HG03025 (cell line): Measurements from ENCODE around the gene CPSF7.
A peak's percentile ranks its signal among the peaks of the same experiment; 100 is the strongest.
"Not testable (repeated sequence)": the region's sequence is repeated elsewhere in the genome, so short reads cannot be mapped to it uniquely, and the experiment has no call there.

ENCODE experiments used
- ATAC-seq: cut with Tn5 transposase; IDR thresholded peaks from one replicate; pipeline ENCODE4 v1.9.1; 2021; ENCODE audit warnings: mild to moderate bottlenecking, moderate library complexity; ENCODE audit not compliant: unreplicated experiment, low FRiP score

CPSF7 gene

DNA sequence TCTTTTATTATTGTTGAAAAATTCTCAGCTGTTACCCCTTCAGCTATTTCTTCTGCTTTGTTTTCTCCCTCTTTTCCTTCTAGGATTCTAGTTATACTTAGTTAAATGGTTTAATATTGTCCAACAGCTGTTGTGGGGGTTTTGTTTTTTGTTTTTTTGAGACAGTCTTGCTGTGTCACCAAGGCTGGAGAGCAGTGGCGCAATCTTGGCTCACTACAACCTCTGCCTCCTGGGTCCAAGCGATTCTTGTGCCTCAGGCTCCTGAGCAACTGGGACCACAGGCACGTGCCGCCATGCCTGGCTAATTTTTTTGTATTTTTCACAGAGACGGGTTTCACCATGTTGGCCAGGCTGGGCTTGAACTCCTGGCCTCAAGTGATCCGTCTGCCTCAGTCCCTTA, 12.8 kb upstream of the CPSF7 start:
- no peak for ATAC-seq

DNA sequence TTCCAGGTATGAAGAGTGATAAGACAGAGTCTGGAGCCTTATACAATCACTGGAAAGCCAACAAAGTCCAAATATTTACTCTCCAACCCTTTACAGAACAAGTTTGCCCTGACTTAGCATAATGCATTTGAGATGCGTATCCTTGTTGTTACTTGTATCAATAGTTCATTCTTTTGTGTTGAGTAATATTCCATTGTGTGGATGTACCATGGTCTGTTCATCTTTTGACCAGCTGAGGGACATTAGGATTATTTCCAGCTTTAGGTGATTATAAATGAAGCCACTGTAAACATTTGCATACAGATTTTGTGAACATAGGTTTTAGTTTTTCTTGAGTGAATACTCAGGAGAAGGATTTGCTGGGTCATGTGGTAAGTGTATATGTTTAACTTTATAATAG, 9.8 kb upstream of the CPSF7 start:
- ATAC-seq = no peak

DNA sequence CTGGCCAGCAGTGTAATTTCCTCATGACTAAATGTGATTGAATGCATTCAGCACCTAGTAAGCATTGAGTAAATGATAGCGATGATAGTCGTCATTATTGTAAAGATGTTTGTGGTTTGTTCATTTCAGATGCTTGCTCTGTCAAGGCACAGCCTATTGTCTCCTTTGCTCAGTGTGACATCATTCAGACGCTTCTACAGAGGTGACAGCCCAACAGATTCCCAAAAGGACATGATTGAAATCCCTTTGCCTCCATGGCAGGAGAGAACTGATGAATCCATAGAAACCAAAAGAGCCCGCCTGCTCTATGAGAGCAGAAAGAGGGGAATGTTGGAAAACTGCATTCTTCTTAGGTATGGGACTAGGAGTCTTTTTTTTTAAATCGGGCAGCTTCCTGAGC, 7.7 kb upstream of the CPSF7 start:
- no peak for ATAC-seq

DNA sequence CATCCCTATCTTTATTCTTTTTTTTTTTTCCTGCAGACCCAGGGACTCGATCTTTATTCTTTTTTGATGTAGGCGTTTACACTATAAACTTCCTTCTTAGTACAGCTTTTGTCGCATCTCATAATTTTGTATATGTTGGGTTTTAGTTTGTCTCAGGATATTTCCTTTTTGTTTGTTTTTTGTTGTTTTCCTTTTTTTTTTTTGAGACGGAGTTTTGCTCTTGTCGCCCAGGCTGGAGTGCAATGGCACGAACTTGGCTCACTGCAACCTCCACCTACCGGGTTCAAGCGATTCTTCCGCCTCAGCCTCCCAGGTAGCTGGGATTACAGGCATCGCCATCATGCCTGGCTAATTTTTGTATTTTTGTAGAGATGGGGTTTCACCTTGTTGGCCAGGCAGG, 1.1 kb upstream of the CPSF7 start:
- not testable (repeated sequence) for ATAC-seq

DNA sequence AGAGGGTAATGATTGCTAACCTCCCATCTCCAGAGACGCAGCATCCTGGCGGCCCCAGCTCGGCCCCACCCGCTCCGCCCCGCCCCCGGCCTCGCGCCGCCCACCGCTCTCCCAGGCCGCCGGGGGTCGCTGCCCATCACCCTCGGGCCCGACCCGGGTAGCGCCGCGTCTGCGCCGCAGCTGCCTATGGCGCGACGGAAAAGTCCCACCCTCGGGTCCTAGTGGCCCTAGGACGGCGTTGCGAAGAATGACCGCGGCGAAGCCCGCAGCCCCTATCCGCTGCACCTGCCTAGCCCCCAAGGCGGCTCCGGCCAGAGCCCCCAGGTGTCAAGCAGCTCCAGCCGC, 457 bp downstream of the CPSF7 start:
- ATAC-seq = peak; percentile 47

DNA sequence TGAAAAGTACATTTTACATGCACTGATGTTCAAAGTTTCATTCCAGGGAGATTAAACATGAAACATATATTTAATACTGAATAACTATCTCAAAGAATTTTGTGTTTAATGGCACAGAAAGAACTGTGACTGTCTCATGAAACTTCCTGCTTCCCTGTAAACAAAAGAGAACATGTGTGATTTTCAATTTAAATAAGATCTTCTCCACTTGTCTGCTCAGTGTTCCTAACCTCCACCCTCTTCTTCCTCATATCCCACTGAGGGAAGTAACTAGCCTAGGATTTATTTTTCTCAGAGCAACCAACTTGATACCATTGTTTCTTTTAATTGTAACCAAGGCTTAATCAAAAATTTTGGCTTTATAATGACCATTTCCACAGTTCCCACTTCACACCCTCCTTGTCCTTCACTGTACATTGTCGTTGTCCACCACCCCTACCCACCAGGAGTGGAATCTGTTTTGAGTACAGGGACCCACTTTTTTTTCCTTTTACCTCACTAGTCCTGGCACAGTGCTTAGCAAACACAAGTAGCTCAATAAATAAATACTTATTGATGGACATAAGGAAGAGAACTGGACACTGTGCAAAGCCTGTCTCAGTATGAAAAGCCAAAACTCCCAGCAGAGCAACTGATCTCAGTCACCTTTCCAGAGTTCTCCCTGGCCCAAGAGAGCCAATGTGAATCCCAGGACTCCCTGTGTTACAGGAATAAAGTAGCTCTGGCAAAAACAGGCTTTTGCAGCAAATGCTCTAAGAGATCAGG, 4.2 kb downstream of the CPSF7 start:
- no peak for ATAC-seq

DNA sequence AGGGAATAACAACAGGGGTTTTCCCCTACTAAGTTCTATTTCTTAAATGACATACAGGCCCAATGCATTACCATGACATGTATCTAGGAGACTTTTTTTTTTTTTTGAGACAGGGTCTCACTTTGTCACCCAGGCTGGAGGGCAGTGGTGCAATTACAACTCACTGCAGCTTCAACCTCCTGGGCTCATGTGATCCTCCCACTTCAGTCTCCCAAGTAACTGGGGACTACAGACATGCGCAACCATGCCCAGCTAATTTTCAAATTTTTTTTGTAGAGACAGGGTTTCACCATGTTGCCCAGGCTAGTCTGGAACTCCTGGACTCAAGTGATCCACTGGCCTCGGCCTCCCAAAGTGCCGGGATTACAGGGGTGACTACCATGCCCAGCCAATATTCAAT, 7.5 kb downstream of the CPSF7 start:
- ATAC-seq = no peak

DNA sequence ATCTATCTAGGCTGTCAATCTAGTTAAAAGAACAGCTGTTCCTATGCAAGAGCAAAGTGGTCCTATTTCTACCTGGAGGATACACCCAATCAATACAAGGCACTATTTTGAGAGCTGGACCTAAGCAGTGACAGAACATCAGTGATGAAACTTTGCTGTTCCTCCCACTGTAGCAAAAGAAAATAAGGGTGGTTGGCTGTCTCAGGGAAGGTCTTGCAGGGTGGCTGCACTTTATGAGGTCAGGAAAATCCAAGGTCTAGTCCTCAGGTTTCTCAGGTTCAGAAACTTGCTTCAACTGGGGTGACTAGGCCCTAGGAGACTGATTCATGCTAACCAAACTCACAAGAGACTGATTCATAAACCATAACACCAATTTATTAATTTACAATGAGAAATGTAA, 11.6 kb downstream of the CPSF7 start:
- no peak for ATAC-seq

DNA sequence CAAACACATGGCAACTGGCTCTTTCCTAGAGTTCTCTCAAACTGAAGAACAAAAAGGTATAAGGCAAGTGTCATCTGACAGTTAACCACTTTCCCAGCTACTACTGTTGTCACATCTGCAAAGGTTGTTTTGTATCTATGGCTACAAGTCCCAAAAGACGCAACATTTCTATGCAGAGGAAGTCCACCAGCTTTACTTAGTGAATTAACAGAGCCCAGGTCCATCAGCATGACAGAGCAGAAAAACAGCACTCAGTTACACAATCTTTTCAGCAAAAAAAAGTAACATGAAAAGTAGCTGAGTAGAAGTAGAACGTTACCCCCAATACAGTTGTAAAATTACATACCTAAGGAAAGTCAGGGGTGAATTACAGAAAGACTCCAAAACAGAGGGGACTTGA, 12.1 kb downstream of the CPSF7 start:
- no peak for ATAC-seq

DNA sequence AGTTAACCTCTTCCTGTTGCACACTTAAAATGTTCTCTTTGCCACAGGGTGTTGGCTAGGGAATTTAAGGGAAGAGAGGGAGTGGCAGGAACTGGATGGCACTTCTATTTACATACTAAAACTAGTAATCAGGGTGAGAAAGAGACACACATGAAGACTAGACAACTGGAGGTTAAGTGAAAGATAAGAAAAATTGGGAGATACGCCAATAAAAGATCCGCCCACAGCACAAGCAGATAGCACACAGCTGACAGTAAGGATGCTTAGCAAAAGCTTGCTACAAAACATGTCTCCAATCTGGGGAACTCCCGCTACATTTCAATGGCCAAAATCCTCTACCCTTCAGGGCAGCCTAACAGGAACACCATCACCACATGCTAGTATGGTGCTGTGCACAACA, 12.8 kb downstream of the CPSF7 start:
- no peak for ATAC-seq

DNA sequence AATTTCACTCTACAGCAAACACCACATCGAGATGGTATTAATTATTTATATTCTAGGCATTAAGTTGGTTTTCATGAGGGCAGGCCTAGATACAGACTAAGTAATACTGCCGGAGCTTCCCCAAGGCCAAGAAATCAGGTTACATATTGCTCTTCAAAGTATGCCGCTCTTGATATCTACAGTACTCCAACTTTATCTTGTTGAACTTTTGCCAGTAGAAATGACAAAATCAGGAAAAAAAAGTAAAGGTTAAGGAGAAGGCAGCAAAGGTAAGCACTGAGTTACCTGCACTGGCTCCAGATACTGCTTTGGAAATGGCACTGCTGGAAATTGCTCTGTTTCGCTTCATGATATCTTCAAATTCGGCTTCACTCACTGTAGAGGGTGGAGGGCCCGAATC, 14.4 kb downstream of the CPSF7 start:
- no peak for ATAC-seq

DNA sequence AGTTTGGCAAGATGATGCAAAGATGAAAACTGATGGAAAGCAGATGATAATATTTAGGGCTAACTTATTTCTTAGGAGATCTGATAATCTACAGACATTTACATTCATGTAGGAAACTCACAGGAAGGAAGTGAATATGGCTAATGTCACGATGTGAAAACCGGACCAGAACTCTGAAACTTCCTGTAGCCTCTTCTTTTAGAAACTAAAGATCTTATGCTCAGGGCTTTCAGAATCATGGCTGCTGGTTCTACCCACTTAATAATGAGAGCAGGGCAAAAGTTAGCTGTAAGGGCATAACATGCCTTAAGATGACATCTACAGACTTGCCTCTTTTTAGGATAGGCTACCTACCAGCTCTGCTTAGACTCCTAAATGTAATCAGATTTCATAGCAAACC, 15.2 kb downstream of the CPSF7 start:
- ATAC-seq = no peak

DNA sequence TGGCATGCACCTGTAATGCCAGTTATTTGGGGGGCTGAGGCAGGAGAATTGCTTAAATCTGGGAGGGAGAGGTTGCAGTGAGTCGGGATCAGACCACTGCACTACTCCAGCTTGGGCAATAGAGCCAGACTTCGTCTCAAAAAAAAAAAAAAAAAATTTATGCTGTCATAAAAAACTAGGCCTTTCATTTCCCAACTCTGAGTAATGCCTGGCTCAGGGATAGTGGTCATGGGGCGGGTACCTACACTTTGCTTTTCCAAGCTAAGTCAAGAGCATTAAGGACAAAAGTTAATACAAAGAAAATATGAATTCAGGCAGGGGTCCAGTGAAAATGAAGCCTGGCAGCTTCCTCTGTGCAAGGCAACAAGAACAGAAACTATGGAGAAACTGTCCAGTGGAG, 16.3 kb downstream of the CPSF7 start:
- no peak for ATAC-seq

DNA sequence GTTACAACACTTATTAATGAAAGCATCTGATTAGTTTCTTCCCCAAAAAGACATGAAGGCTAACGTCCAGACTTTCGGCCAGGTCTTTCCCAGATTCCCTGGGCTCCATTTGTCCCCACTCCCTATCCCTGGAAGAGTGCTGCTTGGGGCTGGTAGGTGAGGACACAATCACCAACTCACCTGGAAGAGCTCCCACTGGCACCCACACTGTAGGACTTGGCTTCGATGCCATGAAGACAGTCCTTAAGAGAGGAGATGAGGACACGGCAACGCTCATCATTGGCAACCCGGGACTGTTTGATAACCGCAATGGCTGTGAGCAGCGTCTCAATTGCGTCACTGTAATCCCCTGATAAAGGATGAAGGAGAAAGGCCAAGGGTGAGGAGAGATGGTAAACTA, 18.2 kb downstream of the CPSF7 start:
- no peak for ATAC-seq

DNA sequence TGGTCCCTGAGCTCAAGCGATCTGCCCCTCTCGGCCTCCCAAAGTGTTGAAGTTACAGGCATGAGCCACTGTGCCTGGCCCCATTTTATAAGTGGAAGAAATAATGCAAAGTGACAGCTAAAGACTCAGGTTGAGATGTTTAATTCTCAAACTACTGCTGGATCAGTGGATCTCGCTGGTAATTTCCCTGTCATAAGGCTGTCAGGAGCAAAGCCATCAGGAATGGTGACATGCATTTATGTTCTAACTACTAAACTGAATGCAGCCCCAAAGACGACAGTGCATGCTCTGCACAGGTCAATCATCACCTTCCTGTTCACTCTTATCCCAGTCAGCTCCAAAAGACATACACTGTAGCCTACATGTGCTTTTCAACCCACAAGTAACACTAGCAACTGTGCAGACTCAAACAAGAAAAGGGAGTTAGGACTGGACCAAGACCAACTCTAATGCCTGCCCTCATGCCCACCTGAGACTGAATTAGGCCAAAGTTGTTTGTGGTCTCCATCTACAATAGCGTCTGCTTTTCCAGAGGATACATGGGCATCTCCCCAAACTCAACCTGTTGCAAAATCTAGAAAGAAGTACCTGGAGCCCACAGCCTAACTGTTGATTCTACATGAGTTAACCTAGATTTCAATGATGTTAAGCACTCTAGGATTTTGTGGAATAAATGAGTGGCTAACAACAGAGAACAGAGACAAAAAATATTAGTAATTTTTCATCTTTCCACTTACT, 22.6 kb downstream of the CPSF7 start:
- no peak for ATAC-seq

DNA sequence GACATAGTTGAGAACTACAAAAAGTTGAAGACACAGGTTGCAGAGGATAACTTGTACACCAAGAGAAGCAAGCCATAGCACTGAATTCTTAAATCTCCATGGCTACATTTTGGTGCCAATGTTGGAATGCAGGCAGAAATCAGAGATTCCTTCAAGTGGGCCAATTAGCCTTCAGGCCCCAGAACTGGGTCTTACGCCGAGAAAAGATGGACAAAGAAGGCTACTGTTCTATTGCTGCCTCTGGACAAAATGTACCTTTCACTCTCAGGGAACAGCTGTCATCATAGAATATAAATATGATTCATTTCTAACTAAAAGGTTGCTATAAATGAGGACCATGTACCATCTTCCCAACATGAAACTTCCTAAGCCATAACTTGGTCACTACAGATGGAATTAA, 23.7 kb downstream of the CPSF7 start:
- no peak for ATAC-seq

DNA sequence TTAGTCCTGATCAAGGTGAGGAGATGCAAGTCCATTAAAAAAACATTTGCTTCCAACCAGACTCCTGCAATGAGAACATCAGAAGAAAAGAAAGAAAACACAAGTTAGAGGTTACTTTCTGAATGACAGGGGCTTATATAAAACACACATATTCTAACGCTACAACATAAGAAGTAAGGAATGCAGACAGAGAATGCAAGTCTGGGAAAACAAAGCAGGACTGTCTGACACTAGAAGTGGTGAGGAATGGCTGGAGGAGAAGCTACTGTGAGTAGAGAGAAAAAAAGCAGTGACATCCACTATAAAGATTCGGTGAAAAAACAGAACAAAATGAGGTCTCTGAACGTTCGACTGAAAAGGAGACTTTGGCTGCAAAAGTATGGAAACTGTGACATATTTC, 25.1 kb downstream of the CPSF7 start:
- ATAC-seq = no peak

DNA sequence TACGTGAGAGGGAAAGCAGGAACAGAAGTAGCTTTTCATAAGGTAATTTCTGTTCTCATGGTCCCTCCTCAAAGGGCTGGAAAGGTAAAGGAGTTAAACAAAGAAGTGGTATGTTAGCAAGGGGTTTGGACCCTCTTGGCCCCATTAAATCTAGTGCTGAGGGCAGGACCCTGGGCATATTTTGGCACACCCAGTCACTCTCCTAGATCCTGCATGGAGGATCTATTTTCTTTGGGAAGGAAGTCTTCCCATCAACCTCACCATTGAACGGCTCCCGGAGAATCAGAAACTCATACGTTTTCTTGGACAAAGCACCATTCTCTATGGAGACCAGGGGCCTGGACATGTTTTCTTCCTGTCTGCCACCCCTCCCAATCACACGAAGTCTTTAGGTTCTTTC, 25.7 kb downstream of the CPSF7 start:
- ATAC-seq = no peak

DNA sequence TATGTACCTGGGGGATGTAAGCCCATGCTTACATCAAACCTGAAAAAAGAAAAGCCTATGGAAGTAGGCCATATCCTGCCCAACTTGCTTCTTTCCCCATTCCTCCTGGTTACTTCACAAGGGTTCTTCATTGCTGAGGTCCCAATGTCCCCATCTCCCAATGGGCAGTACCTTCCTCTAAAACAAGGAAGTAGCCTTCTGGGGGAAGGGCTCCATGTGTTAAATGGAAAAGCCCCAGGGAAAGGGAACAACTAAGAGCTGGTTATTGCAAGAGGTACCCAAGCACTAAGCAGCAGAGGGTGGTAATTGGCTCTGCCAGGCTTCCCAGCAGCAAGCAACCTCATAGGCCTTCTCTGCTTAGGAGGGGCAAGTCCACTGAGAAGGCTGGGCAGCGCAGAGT, 26.1 kb downstream of the CPSF7 start:
- ATAC-seq = no peak

DNA sequence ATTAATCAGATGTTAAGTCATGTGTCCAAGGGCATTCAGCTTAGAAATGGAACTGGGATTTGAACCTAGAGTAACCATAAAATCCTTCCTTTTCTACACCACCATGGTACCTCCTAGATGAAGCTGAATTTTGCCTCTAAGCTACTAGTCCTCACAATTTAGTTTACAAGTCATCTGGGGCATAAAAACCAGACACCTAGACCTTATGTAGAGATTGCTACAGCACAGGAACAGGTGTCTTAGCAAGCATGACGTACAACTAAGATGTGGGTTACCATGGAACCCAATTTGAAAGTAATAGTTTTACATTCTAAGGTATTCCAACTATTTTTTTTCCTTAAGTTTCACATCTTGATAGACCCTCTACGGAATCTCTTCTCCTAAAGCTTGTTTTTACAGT, 28.2 kb downstream of the CPSF7 start:
- no peak for ATAC-seq

DNA sequence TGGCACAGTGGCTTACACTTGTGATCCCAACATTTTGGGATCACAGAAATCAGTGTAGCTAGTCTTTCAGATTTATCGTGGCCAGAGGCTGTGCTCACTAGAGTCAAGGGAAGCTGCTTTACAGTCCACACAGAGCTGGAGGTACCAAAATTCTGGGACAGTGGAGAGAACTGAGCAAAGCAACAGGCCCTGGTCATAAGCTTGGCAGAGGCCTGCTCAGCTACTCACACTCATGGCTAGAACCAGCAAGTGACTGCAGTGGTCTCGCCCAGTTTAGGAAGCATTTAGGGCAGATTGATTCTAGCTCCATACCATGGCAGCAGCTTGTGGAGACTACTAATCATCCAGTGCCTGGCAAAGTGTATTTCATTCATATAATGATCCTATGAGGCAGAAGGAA, 28.6 kb downstream of the CPSF7 start:
- no peak for ATAC-seq

DNA sequence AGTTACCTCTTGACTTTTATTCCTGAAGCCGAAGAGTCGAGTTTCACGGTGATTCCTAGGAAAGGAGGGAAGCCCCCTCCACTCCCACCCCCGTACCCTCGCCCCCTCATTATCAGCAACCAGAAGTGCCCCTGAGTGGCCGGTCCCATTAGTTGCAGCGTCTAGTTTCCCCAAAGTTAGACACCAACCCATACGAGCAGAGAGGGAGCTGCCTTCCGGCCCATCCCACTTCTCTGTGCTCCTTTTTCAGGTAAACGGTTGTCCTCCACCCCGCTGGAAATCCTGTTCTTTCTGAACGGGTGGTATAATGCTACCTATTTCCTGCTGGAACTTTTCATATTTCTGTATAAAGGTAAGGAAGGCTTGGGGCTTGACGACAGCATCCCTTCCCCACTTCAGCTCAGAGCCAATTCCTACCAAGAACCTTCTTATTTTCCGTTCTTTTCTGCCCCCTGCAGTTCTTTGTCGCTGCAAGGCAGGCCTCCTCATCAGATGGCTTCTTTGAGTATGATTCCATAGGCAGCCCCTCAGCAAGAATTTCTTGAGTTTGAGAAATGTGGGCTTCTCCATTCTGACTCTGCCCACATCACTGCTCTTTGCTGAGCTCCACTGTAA, 36.7 kb downstream of the CPSF7 start:
- no peak for ATAC-seq
